Tibial artery (tissue), 4 donors: ENCODE data around the gene JAKMIP1.

Experiments used
- DNase-seq, 2 donors: peaks; one replicate each; pipeline ENCODE4 v3.0.0-alpha.2; 2019
- H3K27ac ChIP-seq, 2 donors: fragments of 200-600 bp; sonication (generic) in 1 of 2; 1 replicate in 1 of 2; 2 replicates in 1 of 2; pipeline ENCODE4 v1.5.1; 2018 to 2019; ENCODE audit warnings: mild to moderate bottlenecking in 1 of 2
- H3K27me3 ChIP-seq, 2 donors: fragments of 200-600 bp; sonication (generic) in 1 of 2; one replicate each; pipeline versions ENCODE4 v1.5.1 to v1.6.0; 2016 to 2019
- H3K36me3 ChIP-seq, 3 donors: fragments of 200-600 bp; sonication (generic) in 2 of 3; one replicate each; pipeline ENCODE4 v1.5.1; 2016 to 2019; ENCODE audit warnings: mild to moderate bottlenecking in 2 of 3
- H3K4me1 ChIP-seq, 4 donors: fragments of 200-600 bp; sonication (generic) in 2 of 4; 1 replicate in 3 of 4; 2 replicates in 1 of 4; pipeline ENCODE4 v1.5.1; 2016 to 2019
- H3K4me3 ChIP-seq, 2 donors: fragments of 200-600 bp; sonication (generic) in 1 of 2; 1 replicate in 1 of 2; 2 replicates in 1 of 2; pipeline ENCODE4 v1.5.1; 2018 to 2019; ENCODE audit warnings: mild to moderate bottlenecking in 2 of 2
- H3K9me3 ChIP-seq, 3 donors: fragments of 200-600 bp; sonication (generic) in 1 of 3; one replicate each; pipeline ENCODE4 v1.5.1; 2016 to 2019
- intact Hi-C: fragments of 100-400 bp; cut with DNase I; formaldehyde crosslinking; loops from one replicate; pipeline ENCODE4 v1.15.0; 2023; ENCODE audit warnings: low total_unique reads
- TF ChIP-seq, protein P1 (sequence below), 2 experiments: fragments of 200-600 bp in 1 of 2; fragments of 450-650 bp in 1 of 2; IDR thresholded peaks; one replicate each; pipeline ENCODE4 v1.5.1; 2017 to 2019; ENCODE audit warnings: antibody characterized with exemption in 2 of 2, mild to moderate bottlenecking in 1 of 2, moderate library complexity in 1 of 2

JAKMIP1 gene

DNA sequence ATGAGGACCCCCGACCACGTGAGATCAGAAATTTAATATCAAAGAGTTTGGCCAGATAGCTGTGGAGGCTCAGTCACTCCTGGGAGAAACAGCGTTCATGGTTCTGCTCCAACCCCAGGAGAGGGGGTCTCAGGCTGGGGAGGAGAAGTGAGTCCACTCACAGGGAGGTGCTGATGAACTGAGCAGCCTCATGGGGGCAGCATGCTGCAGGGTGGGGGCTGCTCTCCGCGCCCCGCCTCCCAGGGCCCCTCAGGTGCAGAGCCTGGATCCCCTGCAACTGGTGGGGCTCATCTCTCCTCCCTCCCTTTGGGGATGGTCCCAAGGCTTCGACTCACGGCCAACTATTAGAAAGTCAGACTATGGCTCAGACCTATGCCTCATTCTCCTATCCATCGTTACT is 155.5 kb downstream of the JAKMIP1 start:
- intact Hi-C loops = no loop called here
- no peaks in the 10 kb centered on the region for H3K4me1 ChIP-seq
- DNase-seq = no peak
- no peaks in the 10 kb centered on the region for H3K36me3 ChIP-seq
- no peak overlapping the region for H3K27ac ChIP-seq
- H3K9me3 ChIP-seq = no peaks in the 10 kb centered on the region
- H3K4me3 ChIP-seq = no peak overlapping the region
- peaks cover 0 to 33% of the 10 kb centered on the region in 2 donors for H3K27me3 ChIP-seq
- TF ChIP-seq, protein P1, sequence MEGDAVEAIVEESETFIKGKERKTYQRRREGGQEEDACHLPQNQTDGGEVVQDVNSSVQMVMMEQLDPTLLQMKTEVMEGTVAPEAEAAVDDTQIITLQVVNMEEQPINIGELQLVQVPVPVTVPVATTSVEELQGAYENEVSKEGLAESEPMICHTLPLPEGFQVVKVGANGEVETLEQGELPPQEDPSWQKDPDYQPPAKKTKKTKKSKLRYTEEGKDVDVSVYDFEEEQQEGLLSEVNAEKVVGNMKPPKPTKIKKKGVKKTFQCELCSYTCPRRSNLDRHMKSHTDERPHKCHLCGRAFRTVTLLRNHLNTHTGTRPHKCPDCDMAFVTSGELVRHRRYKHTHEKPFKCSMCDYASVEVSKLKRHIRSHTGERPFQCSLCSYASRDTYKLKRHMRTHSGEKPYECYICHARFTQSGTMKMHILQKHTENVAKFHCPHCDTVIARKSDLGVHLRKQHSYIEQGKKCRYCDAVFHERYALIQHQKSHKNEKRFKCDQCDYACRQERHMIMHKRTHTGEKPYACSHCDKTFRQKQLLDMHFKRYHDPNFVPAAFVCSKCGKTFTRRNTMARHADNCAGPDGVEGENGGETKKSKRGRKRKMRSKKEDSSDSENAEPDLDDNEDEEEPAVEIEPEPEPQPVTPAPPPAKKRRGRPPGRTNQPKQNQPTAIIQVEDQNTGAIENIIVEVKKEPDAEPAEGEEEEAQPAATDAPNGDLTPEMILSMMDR (IDR thresholded peaks at IDR 0.05) = no peak

GRCh38 chr4:6044276-6044675 is 156.1 kb downstream of the JAKMIP1 start:
- intact Hi-C loops = no loop called here
- DNase-seq = no peak
- TF ChIP-seq, protein P1 (IDR thresholded peaks at IDR 0.05) = no peak
- peaks cover 0 to 33% of the 10 kb centered on the region in 2 donors for H3K27me3 ChIP-seq
- H3K4me1 ChIP-seq = no peaks in the 10 kb centered on the region
- H3K9me3 ChIP-seq = no peaks in the 10 kb centered on the region
- no peak overlapping the region for H3K27ac ChIP-seq
- H3K4me3 ChIP-seq = no peak overlapping the region
- H3K36me3 ChIP-seq = no peaks in the 10 kb centered on the region

- intact Hi-C loops = no loop called here
- no peak for DNase-seq
- TF ChIP-seq, protein P1 (IDR thresholded peaks at IDR 0.05) = no peak
- Histone ChIP-seq H3K9me3 (no peaks in the 10 kb centered on the region), H3K27ac (no peak overlapping the region), H3K36me3 (no peaks in the 10 kb centered on the region), H3K4me1 (no peaks in the 10 kb centered on the region), H3K4me3 (no peak overlapping the region), H3K27me3 (peaks cover 0 to 33% of the 10 kb centered on the region in 2 donors)
These were observed 156.5 kb downstream of the JAKMIP1 start for GRCh38 chr4:6043843-6044242.

- no peaks in the 10 kb centered on the region for H3K36me3 ChIP-seq
- peaks cover 0 to 35% of the 10 kb centered on the region in 2 donors for H3K27me3 ChIP-seq
- intact Hi-C loops = no loop called here
- H3K4me3 ChIP-seq = no peak overlapping the region
- H3K4me1 ChIP-seq = no peaks in the 10 kb centered on the region
- DNase-seq = no peak
- no peak overlapping the region for H3K27ac ChIP-seq
- TF ChIP-seq, protein P1 (IDR thresholded peaks at IDR 0.05) = no peak
- no peaks in the 10 kb centered on the region for H3K9me3 ChIP-seq
These were observed 157.2 kb downstream of the JAKMIP1 start for GRCh38 chr4:6043188-6043587.

DNA sequence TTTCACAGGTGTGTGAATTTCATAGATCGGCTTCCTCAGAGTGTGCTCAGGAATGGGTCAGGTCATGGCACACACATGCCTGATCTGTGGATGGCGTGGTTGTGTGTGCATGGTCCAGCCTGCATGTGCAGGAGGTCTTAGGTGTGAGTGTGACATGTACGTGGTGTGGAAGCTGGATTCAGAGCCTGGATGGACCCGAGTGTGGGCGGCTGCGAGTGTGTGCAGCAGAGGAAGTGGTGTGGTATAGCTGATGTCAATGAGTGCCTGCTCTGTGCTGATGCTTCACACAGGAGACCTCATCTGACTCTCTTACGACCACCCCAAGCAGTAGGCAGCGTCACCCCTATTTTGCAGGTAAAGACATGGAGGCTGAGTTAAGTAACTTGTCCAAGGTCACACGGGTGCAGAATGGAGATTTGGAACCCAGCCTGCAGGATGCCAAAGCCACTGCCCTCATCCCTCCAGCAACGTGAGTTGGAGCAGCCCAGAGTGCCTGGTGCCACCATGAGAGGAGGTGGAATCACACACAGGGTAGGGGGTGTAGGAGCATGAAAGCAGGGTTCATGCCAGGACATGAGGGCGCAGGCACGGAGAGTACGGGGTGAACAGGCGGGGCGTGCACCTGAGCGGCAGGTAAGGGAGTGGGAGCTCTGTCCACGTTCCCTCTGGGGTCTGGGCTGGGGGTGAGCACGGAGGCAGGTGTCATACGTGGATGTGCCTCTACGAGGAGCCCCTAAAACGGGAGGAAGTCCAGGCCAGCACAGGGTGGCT is 157.9 kb downstream of the JAKMIP1 start:
- H3K9me3 ChIP-seq = no peaks in the 10 kb centered on the region
- peaks cover 0 to 35% of the 10 kb centered on the region in 2 donors for H3K27me3 ChIP-seq
- TF ChIP-seq, protein P1 (IDR thresholded peaks at IDR 0.05) = no peak
- no peak overlapping the region for H3K4me3 ChIP-seq
- no peak overlapping the region for H3K27ac ChIP-seq
- intact Hi-C loops = no loop called here
- no peaks in the 10 kb centered on the region for H3K4me1 ChIP-seq
- no peaks in the 10 kb centered on the region for H3K36me3 ChIP-seq
- DNase-seq = no peak
